ENCODE results near the gene KRT76.

The KRT76 gene

DNA sequence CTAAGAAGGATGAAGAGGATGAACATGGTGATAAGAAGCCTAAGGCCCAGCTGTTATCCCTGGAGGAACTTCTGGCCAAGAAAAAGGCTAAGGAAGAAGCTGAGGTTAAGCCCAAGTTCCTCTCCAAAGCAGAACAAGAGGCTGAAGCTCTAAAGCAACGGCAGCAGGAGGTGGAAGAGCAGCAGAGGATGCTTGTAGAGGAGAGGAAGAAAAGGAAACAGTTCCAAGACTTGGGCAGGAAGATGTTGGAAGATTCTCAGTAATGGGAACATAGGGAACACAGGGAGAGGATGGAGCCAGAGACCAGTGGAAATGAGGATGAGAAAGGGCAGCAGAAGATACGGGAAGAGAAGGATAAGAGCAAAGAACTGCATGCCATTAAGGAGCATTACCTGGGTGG lies 46.4 kb downstream of the KRT76 start:
- no peak for DNase-seq (ENCODE audit: low read depth in 3 of 3)

DNA sequence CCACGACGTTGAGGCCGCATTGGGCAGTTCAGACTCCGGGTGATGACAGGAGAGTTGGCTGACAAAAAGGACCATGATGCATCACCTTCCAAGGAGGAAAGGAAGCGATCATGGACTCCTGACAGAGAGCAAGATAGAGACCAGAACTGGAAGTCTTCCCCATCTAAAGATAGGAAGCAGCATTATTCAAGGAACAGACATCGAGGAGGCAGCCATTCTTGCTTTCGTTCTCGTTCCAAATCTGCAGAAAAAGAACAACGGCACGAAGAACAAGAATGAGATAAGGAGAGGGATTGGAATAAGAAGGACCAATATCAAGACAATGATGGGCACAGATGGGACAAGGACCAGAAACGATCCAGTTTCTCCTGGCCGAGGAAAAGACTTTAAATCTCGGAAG lies 46.8 kb downstream of the KRT76 start:
- no peak for DNase-seq (ENCODE audit: low read depth in 3 of 3)

DNA sequence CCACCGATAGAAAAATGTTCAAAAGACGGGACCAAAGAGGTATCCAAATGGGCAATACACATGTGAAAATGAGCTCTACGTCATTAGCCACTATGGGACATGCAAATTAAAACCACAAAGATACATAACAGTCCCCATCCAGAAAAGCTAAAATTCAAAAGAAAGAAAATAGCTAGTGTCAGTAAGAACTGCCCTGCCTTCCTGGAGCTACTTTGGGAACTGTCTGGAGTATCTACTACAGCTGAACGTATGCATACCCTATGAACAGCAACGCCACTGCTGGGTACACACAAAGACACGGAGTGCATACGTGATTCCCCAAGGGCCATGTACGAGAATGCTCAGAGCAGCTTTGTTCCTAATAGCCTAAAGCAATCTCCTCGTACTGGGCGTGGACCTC lies 48.0 kb downstream of the KRT76 start:
- DNase-seq (ENCODE audit: low read depth in 3 of 3) = no peak

DNA sequence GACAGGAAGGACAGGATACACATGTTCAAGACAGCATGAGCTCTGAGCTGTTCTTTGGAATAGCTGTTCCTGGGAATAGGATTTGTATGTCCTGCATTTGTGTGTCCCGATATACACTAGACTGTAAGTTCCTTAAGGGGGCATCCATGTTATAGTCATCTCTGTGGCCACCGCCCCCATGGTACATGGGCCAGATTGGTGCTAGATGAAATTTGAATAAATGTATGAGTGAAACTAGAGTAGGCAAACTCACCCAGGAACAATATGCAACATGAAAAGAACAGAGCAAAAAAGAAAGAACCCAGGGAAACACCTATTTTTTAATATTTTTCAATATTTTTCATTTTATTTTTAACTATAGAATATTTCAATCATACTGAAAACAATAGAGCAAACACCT lies 48.8 kb downstream of the KRT76 start:
- DNase-seq (ENCODE audit: low read depth in 3 of 3) = no peak

DNA sequence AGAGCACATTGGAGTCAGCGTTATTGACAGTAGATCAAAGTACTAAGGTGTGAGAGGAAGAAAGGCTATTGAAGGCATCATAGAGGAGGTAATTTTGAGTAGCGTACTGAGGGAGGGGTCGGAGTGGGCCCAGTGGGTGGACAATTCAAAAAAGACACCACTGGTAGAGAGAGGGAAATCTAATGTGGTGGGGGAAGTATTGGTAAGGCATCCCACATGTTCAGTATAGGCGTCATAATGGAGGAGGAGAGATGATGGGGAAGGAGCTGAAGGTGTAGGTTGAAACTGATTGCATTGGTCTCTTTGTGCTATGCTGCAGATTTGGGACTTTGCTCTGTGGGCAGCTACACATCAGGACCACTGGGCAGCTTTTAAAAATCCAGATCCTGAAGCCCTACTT lies 50.1 kb downstream of the KRT76 start:
- no peak for DNase-seq (ENCODE audit: low read depth in 3 of 3)

DNA sequence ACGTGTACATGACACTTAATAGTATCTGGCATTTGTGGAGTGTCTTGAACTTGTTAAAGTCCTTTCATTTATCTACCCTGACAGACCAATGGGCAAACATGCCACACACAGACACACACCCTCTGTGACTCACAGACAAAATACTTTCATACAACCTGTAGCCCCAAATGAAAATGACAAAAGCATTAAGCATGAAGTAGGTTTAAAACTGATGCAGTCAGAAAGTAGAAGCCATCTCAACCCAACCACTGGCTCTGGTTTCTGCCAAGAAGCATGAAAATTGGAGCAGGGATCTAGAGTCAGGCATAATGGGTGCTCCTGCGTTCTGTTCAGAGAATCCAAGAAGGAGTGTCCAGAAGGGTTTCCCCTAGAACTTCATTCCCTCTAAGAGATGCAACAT lies 50.7 kb downstream of the KRT76 start:
- DNase-seq (ENCODE audit: low read depth in 3 of 3) = no peak

DNA sequence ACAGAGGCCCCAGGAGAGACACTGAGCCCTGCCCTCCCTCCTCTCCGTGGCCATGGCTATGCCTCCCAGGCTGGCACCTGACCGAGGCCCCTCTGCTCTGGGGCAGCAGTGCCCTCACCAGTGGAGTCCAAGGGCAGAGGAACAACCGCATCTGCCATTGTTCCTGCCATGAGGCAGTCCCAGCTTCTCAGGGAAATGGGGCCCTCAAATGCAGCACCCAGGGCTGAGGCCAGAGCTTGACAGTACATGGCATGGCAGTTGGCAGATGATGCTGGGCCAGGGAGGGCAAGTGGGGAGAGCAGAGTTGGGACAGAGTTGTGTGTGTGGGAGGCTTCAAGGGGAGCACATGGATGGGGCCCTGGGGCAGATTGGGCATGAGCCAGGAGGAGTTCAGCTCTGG lies 52.8 kb downstream of the KRT76 start:
- DNase-seq (ENCODE audit: low read depth in 3 of 3) = no peak

DNA sequence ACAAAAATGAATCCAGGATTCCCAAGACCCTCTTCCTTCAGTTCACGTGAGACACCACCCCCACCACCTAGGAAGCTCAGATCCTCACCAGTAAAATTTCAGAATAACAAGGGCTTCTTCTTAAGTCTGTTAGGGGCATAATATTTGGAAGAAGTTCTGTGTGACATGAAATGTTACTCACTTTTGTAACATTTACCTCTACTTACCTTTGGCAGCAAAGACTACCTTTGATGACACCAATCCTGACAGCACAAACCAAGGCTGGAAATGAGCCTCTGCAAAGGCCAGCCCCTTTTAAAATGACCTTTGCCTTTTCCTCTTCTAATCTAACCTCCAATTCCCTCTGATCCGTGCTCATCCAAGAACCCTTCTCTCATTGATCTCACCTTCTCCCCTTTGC lies 54.5 kb downstream of the KRT76 start:
- DNase-seq (ENCODE audit: low read depth in 3 of 3) = no peak

DNA sequence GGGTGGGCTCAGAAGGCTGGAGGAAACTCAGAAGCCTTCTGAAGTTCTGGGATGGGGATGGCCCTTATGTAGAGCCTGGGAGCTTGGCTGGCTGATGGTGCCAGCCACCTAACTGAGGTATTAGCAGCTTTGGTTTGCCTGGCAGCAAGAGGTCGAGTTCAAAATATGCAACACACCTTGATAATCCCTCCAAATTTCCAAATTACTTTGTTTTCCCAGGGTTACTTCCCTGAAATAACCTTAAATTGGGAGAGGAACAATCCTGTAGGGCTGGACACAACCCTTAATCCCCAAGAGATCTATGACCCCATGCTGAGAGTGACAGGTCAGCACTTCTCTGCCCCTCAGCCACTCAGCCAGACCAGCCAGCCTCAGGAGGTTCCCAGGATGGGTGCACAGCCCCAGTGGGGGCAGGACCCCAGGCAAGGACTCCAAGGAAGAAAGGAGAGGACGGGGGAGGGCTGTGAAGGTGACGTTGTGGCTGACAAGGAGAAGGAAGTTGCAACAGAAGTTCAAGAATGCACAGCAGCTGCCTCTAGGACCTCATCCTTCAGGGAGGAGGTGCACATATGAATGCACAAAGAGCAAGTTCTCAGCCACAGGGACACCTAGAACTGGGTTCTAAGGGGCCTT lies 55.2 kb downstream of the KRT76 start:
- DNase-seq (ENCODE audit: low read depth in 3 of 3) = no peak

DNA sequence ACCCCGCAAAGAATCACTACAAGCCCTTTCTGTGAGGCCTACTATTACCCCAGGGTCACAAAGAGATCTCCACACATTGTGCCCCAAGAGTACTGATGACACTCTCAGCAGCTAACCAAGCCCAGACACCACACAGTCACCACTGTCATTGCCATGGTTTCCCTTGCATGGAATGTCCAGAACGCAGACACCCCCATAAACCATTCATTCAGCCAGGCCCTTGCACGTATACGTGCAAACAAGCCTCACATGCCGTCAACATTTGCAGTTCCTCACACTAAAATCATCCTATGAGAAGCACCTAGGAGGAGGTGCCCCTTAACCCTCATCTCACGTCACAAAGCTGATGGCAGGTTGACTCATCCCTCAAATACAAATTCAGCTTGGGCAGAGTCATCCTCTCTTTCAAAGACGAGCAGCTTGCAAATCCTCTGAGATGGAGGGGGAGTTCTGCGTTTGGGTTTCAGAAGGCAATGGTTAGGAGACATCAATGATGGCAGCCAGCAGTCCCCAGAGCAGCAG lies 56.7 kb downstream of the KRT76 start:
- no peak for DNase-seq (ENCODE audit: low read depth in 3 of 3)

Data from stimulated activated CD4-positive, alpha-beta T cell treated with anti-CD3 and anti-CD28 coated beads, TNF-alpha, amount 100 ng/mL, for 4 hours (primary cell).